IMR-90 (cell line): ENCODE measurements around the gene TRIM71. TPM values are rescaled to one million over a fixed set of nuclear protein-coding genes. Genes with fewer than 3 reads are reported as not detected.

ENCODE experiments used
- ATAC-seq: fragments of 200-7000 bp; cut with Tn5 transposase; 2 replicates; pipeline ENCODE4 v1.9.1; 2020; ENCODE audit warnings: low read depth, mild to moderate bottlenecking, moderate library complexity
- BruUV-seq: library from RNA; stranded (reverse); fragments of 400-500 nt; replicated peaks from 2 replicates; lab custom pipeline; 2021; lab: Mats Ljungman, UMichigan
- CTCF ChIA-PET: fragments of 300-600 bp; formaldehyde crosslinking; extraction: SDS; loops from one replicate; lab custom pipeline; 2021; ENCODE audit warnings: antibody characterized with exemption; lab: Yijun Ruan, JAX
- POLR2A ChIA-PET: fragments of 300-600 bp; sonication (Branson Sonifier 250); formaldehyde crosslinking; loops from one replicate; lab custom pipeline; 2022; ENCODE audit warnings: antibody characterized with exemption; ENCODE audit not compliant: unreplicated experiment; lab: Charles Lee
- DNase-seq: peaks from one replicate; pipeline ENCODE4 v3.0.0; 2013
- H2AFZ ChIP-seq: replicated peaks from 2 replicates; pipeline ENCODE3; 2013; ENCODE audit warnings: low read length, mild to moderate bottlenecking; ENCODE audit not compliant: poor library complexity
- H2AK5ac ChIP-seq: 2 replicates; pipeline ENCODE4 v1.6.1; 2013; ENCODE audit warnings: low read depth, low read length, inconsistent platforms
- H2AK9ac ChIP-seq: replicated peaks from 2 replicates; pipeline ENCODE3; 2013; ENCODE audit warnings: mild to moderate bottlenecking, low read depth, low read length, moderate library complexity; ENCODE audit not compliant: poor library complexity
- H2BK120ac ChIP-seq: 2 replicates; pipeline ENCODE4 v1.6.1; 2013; ENCODE audit warnings: low read depth, low read length, inconsistent platforms
- H2BK15ac ChIP-seq: 3 replicates; pipeline ENCODE4 v1.6.1; 2013; ENCODE audit warnings: low read depth, low read length, inconsistent platforms
- H2BK20ac ChIP-seq: 2 replicates; pipeline ENCODE4 v1.6.1; 2013; ENCODE audit warnings: low read depth, mild to moderate bottlenecking, inconsistent platforms, low read length, moderate library complexity
- H2BK5ac ChIP-seq: 2 replicates; pipeline ENCODE4 v1.6.1; 2013; ENCODE audit warnings: mild to moderate bottlenecking, low read depth, low read length, inconsistent platforms; ENCODE audit not compliant: poor library complexity, severe bottlenecking
- H3K14ac ChIP-seq: replicated peaks from 2 replicates; pipeline ENCODE4 v1.6.1; 2013; ENCODE audit warnings: low read depth, low read length, inconsistent platforms
- H3K18ac ChIP-seq: 2 replicates; pipeline ENCODE4 v1.6.1; 2013; ENCODE audit warnings: low read depth, low read length, control low read depth
- H3K23ac ChIP-seq: 2 replicates; pipeline ENCODE4 v1.6.1; 2013; ENCODE audit warnings: low read depth, low read length, inconsistent platforms
- H3K27ac ChIP-seq: 2 replicates; pipeline ENCODE4 v1.5.1; 2013; ENCODE audit warnings: mild to moderate bottlenecking, control low read depth, low read length; ENCODE audit not compliant: insufficient read depth
- H3K27me3 ChIP-seq: 2 replicates; pipeline ENCODE4 v1.6.1; 2013; ENCODE audit warnings: low read length; ENCODE audit not compliant: control insufficient read depth, insufficient read depth
- H3K36me3 ChIP-seq: 2 replicates; pipeline ENCODE4 v1.6.1; 2013; ENCODE audit warnings: low read length, mixed read lengths; ENCODE audit not compliant: control insufficient read depth, insufficient read depth
- H3K4ac ChIP-seq: 2 replicates; pipeline ENCODE4 v1.6.1; 2013; ENCODE audit warnings: low read depth, low read length, inconsistent platforms
- H3K4me1 ChIP-seq: 2 replicates; pipeline ENCODE4 v1.6.1; 2013; ENCODE audit warnings: low read length, mixed read lengths; ENCODE audit not compliant: control insufficient read depth, insufficient read depth
- H3K4me2 ChIP-seq: 2 replicates; pipeline ENCODE4 v1.6.1; 2013; ENCODE audit warnings: low read depth, mild to moderate bottlenecking, control low read depth, low read length, moderate library complexity
- H3K4me3 ChIP-seq: 2 replicates; pipeline ENCODE4 v1.5.1; 2013; ENCODE audit warnings: low read depth, mild to moderate bottlenecking, control low read depth, low read length, moderate library complexity; ENCODE audit not compliant: insufficient read depth
- H3K56ac ChIP-seq: 2 replicates; pipeline ENCODE4 v1.6.1; 2013; ENCODE audit warnings: low read length, inconsistent platforms; ENCODE audit not compliant: insufficient read depth; ENCODE audit errors: extremely low read depth
- H3K79me1 ChIP-seq, 2 experiments: 2 replicates each; pipeline ENCODE4 v1.6.1; 2013; ENCODE audit warnings: low read length in 2 of 2, inconsistent platforms in 1 of 2, low read depth in 1 of 2
- H3K9ac ChIP-seq: 2 replicates; pipeline ENCODE4 v1.6.1; 2013; ENCODE audit warnings: low read depth, low read length, control low read depth
- H3K9me1 ChIP-seq: 2 replicates; pipeline ENCODE4 v1.6.1; 2013; ENCODE audit warnings: low read length, inconsistent platforms; ENCODE audit not compliant: insufficient read depth
- H3K9me3 ChIP-seq: 2 replicates; pipeline ENCODE4 v1.6.1; 2013; ENCODE audit warnings: low read length; ENCODE audit not compliant: control insufficient read depth, insufficient read depth
- H4K20me1 ChIP-seq: 2 replicates; pipeline ENCODE4 v1.6.1; 2013; ENCODE audit warnings: low read length, inconsistent platforms; ENCODE audit not compliant: insufficient read depth
- H4K5ac ChIP-seq: 2 replicates; pipeline ENCODE4 v1.6.1; 2013; ENCODE audit warnings: mild to moderate bottlenecking, low read depth, low read length, control low read depth
- H4K8ac ChIP-seq, 2 experiments: 2 replicates each; pipeline ENCODE4 v1.6.1; 2013; ENCODE audit warnings: low read depth in 2 of 2, low read length in 2 of 2, control low read depth in 1 of 2, inconsistent platforms in 1 of 2
- H4K91ac ChIP-seq: 2 replicates; pipeline ENCODE4 v1.6.1; 2013; ENCODE audit warnings: low read depth, low read length, inconsistent platforms; ENCODE audit not compliant: insufficient read depth
- CEBPB ChIP-seq: IDR thresholded peaks from 2 replicates; pipeline ENCODE4 v1.6.1; 2012; ENCODE audit warnings: low read depth, low read length, improper control_type of control experiment
- NFE2L2 ChIP-seq: fragments of 150-350 bp; IDR thresholded peaks from 2 replicates; pipeline ENCODE4 v1.6.1; 2016; ENCODE audit warnings: low read depth, mild to moderate bottlenecking, low read length
- POLR2A ChIP-seq: IDR thresholded peaks from 2 replicates; pipeline ENCODE4 v1.6.1; 2012; ENCODE audit warnings: mild to moderate bottlenecking, low read depth, low read length
- RCOR1 ChIP-seq: IDR thresholded peaks from 2 replicates; pipeline ENCODE4 v1.6.1; 2012; ENCODE audit warnings: mild to moderate bottlenecking, low read length, improper control_type of control experiment; ENCODE audit not compliant: insufficient replicate concordance
- WGBS, 2 experiments: methylation state at CpG; one replicate each; pipeline versions ENCODE4 v1.1.5 to v1.1.7; 2013; ENCODE audit warnings: missing lambda C conversion rate in 2 of 2; ENCODE audit not compliant: insufficient read length in 1 of 2; ENCODE audit errors: extremely low coverage in 2 of 2; 5-methylcytosine and 5-hydroxymethylcytosine counted together
- dilution Hi-C: fragments of 300-500 bp; cut with HindIII; formaldehyde crosslinking; loops from one replicate; pipeline ENCODE4 v1.14.3; 2018; ENCODE audit warnings: low sequenced_read_pairs; ENCODE audit not compliant: unreplicated experiment
- in situ Hi-C: fragments of 300-500 bp; cut with MboI; formaldehyde crosslinking; loops from 3 replicates; pipeline ENCODE4 v1.14.3; 2019; ENCODE audit warnings: low sequenced_read_pairs, inconsistent platforms, mixed read lengths
- intact Hi-C: fragments of 100-400 bp; cut with micrococcal nuclease; formaldehyde crosslinking; loops from 2 replicates; pipeline ENCODE4 v1.10.0; 2022
- polyA plus RNA-seq, 3 experiments: library from polyadenylated mRNA; depleted of rRNA; stranded (reverse); fragments of >200 nt; gene quantifications; 2 replicates each; pipeline ENCODE4 v1.2.3, GENCODE V29; 2012; ENCODE audit warnings: low replicate concordance in 1 of 3
- total RNA-seq: library from RNA; depleted of rRNA; stranded (reverse); fragments of >200 nt; gene quantifications from 2 replicates; pipeline ENCODE4 v1.2.3, GENCODE V29; 2012

Gene TRIM71
- total and polyA plus RNA-seq, 2 of the 4 experiments (the other 2 are of a cell fraction): not detected

GRCh38 chr3:32813180-32813579, 4.6 kb upstream of the TRIM71 start:
- H3K36me3 ChIP-seq: no peaks in the 10 kb centered on the region
- no peak overlapping the region for H2BK15ac ChIP-seq
- no peak overlapping the region for H3K18ac ChIP-seq
- intact Hi-C loops (loop anchor here (10.0 kb wide), 2 partner anchors 122 to 1742 kb away; no protein-coding TSS in a partner anchor), in situ Hi-C loops (no loop called here), dilution Hi-C loops (no loop called here)
- no peaks in the 10 kb centered on the region for H3K9me1 ChIP-seq
- ChIA-PET POLR2A (no interaction called here), CTCF (interaction anchor here (0.6 to 0.7 kb wide), 2 partner anchors 11 to 19 kb away, joined by 3 to 5 read pairs; no protein-coding TSS in a partner anchor)
- no peak overlapping the region for H2AK9ac ChIP-seq
- peaks cover 3% of the 10 kb centered on the region; the same call in 1 of the 2 replicates for H3K4me1 ChIP-seq
- H4K8ac ChIP-seq: no peak overlapping the region
- H3K23ac ChIP-seq: no peak overlapping the region
- H2AK5ac ChIP-seq: no peak overlapping the region
- DNase-seq: no peak
- no peak overlapping the region for H2BK120ac ChIP-seq
- H3K27ac ChIP-seq: no peak overlapping the region
- no peak overlapping the region for H3K14ac ChIP-seq
- H3K4ac ChIP-seq: no peak overlapping the region
- no peak overlapping the region for H2BK20ac ChIP-seq
- peaks cover 37% of the 10 kb centered on the region for H3K27me3 ChIP-seq
- H2BK5ac ChIP-seq: no peak overlapping the region
- H3K79me1 ChIP-seq: no peaks in the 10 kb centered on the region
- WGBS, 2 experiments: no CpG with 5 or more reads among the region's 2 CpGs
- no peaks in the 10 kb centered on the region for H3K9me3 ChIP-seq
- no peak overlapping the region for H3K9ac ChIP-seq
- H3K56ac ChIP-seq: no peak overlapping the region
- no peak overlapping the region for H4K5ac ChIP-seq
- no peak overlapping the region for H3K4me2 ChIP-seq
- no peaks in the 10 kb centered on the region for H4K20me1 ChIP-seq
- no TSS peak for BruUV-seq
- H4K91ac ChIP-seq: no peak overlapping the region
- H2AFZ ChIP-seq: no peak overlapping the region
- no peak for ATAC-seq
- no peak overlapping the region for H3K4me3 ChIP-seq
- TF ChIP-seq CEBPB: no peak
- TF ChIP-seq RCOR1: no peak
- TF ChIP-seq POLR2A: no peak
- no peak for TF ChIP-seq NFE2L2
